ENCODE data around the gene MMP8. TPM values are rescaled to one million over a fixed set of nuclear protein-coding genes. Genes with fewer than 3 reads are reported as not detected.

Gene MMP8
- total and polyA plus RNA-seq, 2 donors from 2014 or later = 0.16 TPM; not detected in 1

DNA sequence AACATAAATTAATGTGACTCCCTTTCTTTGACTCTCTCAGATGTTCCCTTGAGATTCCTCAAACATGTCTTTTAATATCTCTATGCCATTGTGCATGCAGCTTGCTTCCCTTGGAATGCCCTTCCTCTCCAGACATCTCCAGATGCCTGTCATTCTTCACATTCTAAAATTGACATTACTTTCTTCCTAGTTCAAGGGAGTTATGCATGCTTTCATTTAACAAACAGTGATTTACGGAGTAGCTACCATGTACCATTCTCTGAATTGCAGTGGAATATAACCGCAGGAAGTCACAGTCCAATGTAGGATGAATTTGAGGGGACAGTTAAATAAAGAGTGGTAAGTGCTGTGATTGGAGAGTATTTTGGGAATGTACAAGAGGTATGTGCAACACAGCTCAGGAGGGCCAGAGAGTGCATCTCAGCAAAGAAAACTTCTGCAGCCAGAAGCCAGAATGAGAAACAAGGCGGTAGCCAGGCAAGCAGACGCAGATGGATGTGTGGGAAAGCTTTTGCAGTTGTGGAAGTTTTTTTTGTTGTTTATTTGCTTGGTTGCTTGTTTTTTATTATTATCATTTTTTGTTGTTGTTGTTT lies 37.0 kb upstream of the MMP8 start:
- intact Hi-C loops (cut with DNase I) = no loop called here
- Histone ChIP-seq H3K9me3 (ENCODE audit: control insufficient read depth in 2 of 3, insufficient read depth in 1 of 3, low read length in 3 of 3) (no peaks in the 10 kb centered on the region), H3K36me3 (ENCODE audit: control insufficient read depth in 2 of 3, insufficient read depth in 3 of 3, low read length in 3 of 3) (no peaks in the 10 kb centered on the region), H3K27ac (ENCODE audit: low read depth in 2 of 2, low read length in 2 of 2) (no peak overlapping the region), H3K9ac (ENCODE audit: low read length in 3 of 3) (no peak overlapping the region), H3K4me3 (ENCODE audit: low read length in 3 of 3) (no peak overlapping the region), H3K27me3 (ENCODE audit: control insufficient read depth, insufficient read depth, low read length) (no peaks in the 10 kb centered on the region), H3K4me1 (ENCODE audit: control insufficient read depth in 2 of 3, insufficient read depth in 2 of 3, low read depth in 1 of 3, low read length in 3 of 3) (no peaks in the 10 kb centered on the region)
- TF ChIP-seq, protein P1, sequence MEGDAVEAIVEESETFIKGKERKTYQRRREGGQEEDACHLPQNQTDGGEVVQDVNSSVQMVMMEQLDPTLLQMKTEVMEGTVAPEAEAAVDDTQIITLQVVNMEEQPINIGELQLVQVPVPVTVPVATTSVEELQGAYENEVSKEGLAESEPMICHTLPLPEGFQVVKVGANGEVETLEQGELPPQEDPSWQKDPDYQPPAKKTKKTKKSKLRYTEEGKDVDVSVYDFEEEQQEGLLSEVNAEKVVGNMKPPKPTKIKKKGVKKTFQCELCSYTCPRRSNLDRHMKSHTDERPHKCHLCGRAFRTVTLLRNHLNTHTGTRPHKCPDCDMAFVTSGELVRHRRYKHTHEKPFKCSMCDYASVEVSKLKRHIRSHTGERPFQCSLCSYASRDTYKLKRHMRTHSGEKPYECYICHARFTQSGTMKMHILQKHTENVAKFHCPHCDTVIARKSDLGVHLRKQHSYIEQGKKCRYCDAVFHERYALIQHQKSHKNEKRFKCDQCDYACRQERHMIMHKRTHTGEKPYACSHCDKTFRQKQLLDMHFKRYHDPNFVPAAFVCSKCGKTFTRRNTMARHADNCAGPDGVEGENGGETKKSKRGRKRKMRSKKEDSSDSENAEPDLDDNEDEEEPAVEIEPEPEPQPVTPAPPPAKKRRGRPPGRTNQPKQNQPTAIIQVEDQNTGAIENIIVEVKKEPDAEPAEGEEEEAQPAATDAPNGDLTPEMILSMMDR (IDR thresholded peaks at IDR 0.05; ENCODE audit: borderline replicate concordance, extremely low read depth, insufficient read depth) = no peak
- no peak for FAIRE-seq
- DNase-seq = peak in 2 of 5 donors; percentile 6 to 9

DNA sequence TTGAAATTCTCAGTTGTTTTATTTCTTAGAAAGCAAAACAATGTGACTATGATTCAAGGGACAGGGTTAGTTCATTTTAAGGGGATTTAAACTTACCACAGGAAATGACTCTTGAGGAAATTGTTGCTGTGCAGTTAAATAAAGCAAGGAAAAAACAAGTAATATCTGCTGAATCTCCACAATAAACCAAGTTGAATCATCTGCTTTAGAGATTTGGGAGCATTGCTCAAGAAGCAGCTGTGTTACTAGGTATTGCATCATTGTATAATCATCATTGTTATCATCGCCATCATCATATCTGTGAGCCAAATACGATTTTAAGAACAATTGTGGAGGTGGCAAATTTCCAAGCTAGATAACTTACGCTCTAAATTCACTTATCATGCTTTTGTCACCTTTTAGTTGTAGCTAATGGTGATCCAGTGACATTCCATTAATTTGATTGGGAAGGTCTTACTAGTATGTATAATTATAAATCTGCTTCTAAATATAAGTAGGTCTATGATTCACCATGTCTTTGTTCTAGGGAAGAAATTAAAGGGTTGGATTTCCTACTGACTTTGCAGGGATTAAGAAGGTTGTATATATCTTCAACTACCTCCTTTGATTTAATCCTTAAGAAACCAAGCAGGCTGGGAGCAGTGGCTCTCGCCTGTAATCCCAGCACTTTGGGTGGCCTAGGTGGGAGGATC lies 35.7 kb upstream of the MMP8 start:
- H3K4me3 ChIP-seq (ENCODE audit: low read length in 3 of 3) = no peak overlapping the region
- no peaks in the 10 kb centered on the region for H3K36me3 ChIP-seq (ENCODE audit: control insufficient read depth in 2 of 3, insufficient read depth in 3 of 3, low read length in 3 of 3)
- H3K27me3 ChIP-seq (ENCODE audit: control insufficient read depth, insufficient read depth, low read length) = no peaks in the 10 kb centered on the region
- H3K9ac ChIP-seq (ENCODE audit: low read length in 3 of 3) = no peak overlapping the region
- no peak for DNase-seq
- no peak overlapping the region for H3K27ac ChIP-seq (ENCODE audit: low read depth in 2 of 2, low read length in 2 of 2)
- intact Hi-C loops (cut with DNase I) = no loop called here
- TF ChIP-seq, protein P1 (IDR thresholded peaks at IDR 0.05; ENCODE audit: borderline replicate concordance, extremely low read depth, insufficient read depth) = no peak
- no peaks in the 10 kb centered on the region for H3K4me1 ChIP-seq (ENCODE audit: control insufficient read depth in 2 of 3, insufficient read depth in 2 of 3, low read depth in 1 of 3, low read length in 3 of 3)
- H3K9me3 ChIP-seq (ENCODE audit: control insufficient read depth in 2 of 3, insufficient read depth in 1 of 3, low read length in 3 of 3) = no peaks in the 10 kb centered on the region
- FAIRE-seq = no peak

DNA sequence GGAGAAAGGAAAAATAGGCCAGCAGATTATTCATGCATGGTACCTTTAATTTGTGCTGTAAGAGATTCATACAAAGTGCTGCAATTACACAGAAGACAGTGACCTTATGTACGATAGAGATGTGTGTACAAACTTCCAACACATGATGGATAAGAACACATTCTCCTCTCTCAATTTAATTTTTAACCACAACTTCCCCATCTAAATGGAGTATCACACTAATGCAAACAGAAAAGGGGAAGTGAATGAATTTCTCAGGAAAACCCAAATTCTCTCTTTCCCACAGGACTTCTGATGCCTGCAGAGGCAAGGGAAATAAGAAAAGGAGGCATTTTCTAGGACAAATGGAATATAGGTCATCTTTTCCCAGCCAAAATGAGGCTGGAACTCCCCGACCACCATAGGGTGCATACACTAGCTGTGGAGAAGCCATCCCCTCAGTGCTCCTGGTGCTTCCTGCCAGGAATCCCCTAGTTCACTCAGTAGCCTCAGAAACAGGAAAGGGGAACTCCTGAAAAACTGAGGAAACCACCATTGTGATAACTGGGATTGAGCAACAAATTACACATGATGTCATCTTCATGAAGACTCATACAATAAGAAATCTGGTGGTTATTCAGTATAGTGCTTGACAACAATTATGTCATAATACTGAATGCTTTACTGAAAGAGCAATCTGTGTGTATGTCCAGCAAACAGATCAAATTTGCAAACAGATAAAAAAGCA lies 33.2 kb upstream of the MMP8 start:
- Histone ChIP-seq H3K27me3 (ENCODE audit: control insufficient read depth, insufficient read depth, low read length) (no peaks in the 10 kb centered on the region), H3K4me1 (ENCODE audit: control insufficient read depth in 2 of 3, insufficient read depth in 2 of 3, low read depth in 1 of 3, low read length in 3 of 3) (no peaks in the 10 kb centered on the region), H3K36me3 (ENCODE audit: control insufficient read depth in 2 of 3, insufficient read depth in 3 of 3, low read length in 3 of 3) (no peaks in the 10 kb centered on the region), H3K27ac (ENCODE audit: low read depth in 2 of 2, low read length in 2 of 2) (no peak overlapping the region), H3K9ac (ENCODE audit: low read length in 3 of 3) (no peak overlapping the region), H3K4me3 (ENCODE audit: low read length in 3 of 3) (no peak overlapping the region), H3K9me3 (ENCODE audit: control insufficient read depth in 2 of 3, insufficient read depth in 1 of 3, low read length in 3 of 3) (no peaks in the 10 kb centered on the region)
- FAIRE-seq = no peak
- TF ChIP-seq, protein P1 (IDR thresholded peaks at IDR 0.05; ENCODE audit: borderline replicate concordance, extremely low read depth, insufficient read depth) = no peak
- intact Hi-C loops (cut with DNase I) = no loop called here
- no peak for DNase-seq
